ENCODE measurements around the gene ST6GALNAC5. TPM values are rescaled to one million over a fixed set of nuclear protein-coding genes. Genes with fewer than 3 reads are reported as not detected.

The ST6GALNAC5 gene
- total and polyA plus RNA-seq, 2 donors (not counting 3 experiments of a cell fraction or from before 2014, with no cell fraction given), result not detected

- TF ChIP-seq FOS (IDR thresholded peaks at IDR 0.05; ENCODE audit: borderline replicate concordance, insufficient read depth, low read length), result no peak
- no peak for TF ChIP-seq POLR2AphosphoS5 (IDR thresholded peaks at IDR 0.05; ENCODE audit: insufficient read depth, low read depth, low read length)
- no peak for TF ChIP-seq JUN (IDR thresholded peaks at IDR 0.05; ENCODE audit: borderline replicate concordance, insufficient read depth, insufficient read length, low read depth)
- TF ChIP-seq EZH2 (IDR thresholded peaks at IDR 0.05; ENCODE audit: borderline replicate concordance, low read depth, low read length, severe bottlenecking), result no peak
- no peak for TF ChIP-seq MYC (IDR thresholded peaks at IDR 0.05; ENCODE audit: low read depth, low read length)
- no peak for TF ChIP-seq CTCF (IDR thresholded peaks at IDR 0.05; ENCODE audit: extremely low read depth in 1 of 2, insufficient read depth in 1 of 2, low read depth in 1 of 2, low read length in 2 of 2)
- TF ChIP-seq MAX (IDR thresholded peaks at IDR 0.05; ENCODE audit: insufficient read depth, insufficient read length), result no peak
- TF ChIP-seq GATA2 (IDR thresholded peaks at IDR 0.05; ENCODE audit: insufficient read depth, insufficient read length, low read depth, low read length), result no peak
- no peak for TF ChIP-seq POLR2A (IDR thresholded peaks at IDR 0.05; ENCODE audit: low read depth, low read length)
- Histone ChIP-seq H3K79me2 (ENCODE audit: control insufficient read depth, insufficient read depth, low read length) (no peaks in the 10 kb centered on the region), H3K9ac (replicated peaks; ENCODE audit: extremely low read depth, insufficient read depth, low read length) (no peak overlapping the region), H3K9me3 (replicated peaks; ENCODE audit: control insufficient read depth, insufficient read depth, low read length) (no peaks in the 10 kb centered on the region), H4K20me1 (replicated peaks; ENCODE audit: control insufficient read depth, extremely low read depth, insufficient read depth, low read length) (no peaks in the 10 kb centered on the region), H3K27ac (ENCODE audit: insufficient read depth, low read depth, low read length) (no peak overlapping the region), H3K27me3 (ENCODE audit: control insufficient read depth in 2 of 2, insufficient read depth in 2 of 2, low read length in 2 of 2) (peaks cover 0 to 1% of the 10 kb centered on the region in 2 experiments), H3K4me3 (replicated peaks in 1 of 3; ENCODE audit: insufficient read depth in 1 of 3, low read depth in 1 of 3, low read length in 3 of 3) (no peak overlapping the region), H3K4me1 (ENCODE audit: control insufficient read depth, extremely low read depth, insufficient read depth, low read length) (no peaks in the 10 kb centered on the region), H2AFZ (ENCODE audit: low read depth, low read length) (no peak overlapping the region), H3K9me1 (replicated peaks; ENCODE audit: control insufficient read depth, extremely low read depth, insufficient read depth, low read length) (no peaks in the 10 kb centered on the region), H3K4me2 (ENCODE audit: insufficient read depth, low read length) (no peak overlapping the region), H3K36me3 (ENCODE audit: control insufficient read depth in 2 of 2, extremely low read depth in 1 of 2, insufficient read depth in 2 of 2, low read length in 2 of 2) (no peaks in the 10 kb centered on the region)
- no peak for FAIRE-seq
- ChIA-PET POLR2A (no interaction called here), CTCF (no interaction called here)
- DNase-seq (ENCODE audit: low read depth, low spot score), result no peak
- dilution Hi-C loops (cut with MboI; ENCODE audit: extremely low pct_ligation_motif_present, low sequenced_read_pairs) (no loop called here), intact Hi-C loops (cut with micrococcal nuclease) (no loop called here)
- BruUV-seq (replicated peaks), result no TSS peak
Observed at GRCh38 chr1:76921590-76921989, 54.3 kb downstream of the ST6GALNAC5 start.

All from endothelial cell of umbilical vein (primary cell).